ENCODE results near the gene CASK.

The CASK gene

DNA sequence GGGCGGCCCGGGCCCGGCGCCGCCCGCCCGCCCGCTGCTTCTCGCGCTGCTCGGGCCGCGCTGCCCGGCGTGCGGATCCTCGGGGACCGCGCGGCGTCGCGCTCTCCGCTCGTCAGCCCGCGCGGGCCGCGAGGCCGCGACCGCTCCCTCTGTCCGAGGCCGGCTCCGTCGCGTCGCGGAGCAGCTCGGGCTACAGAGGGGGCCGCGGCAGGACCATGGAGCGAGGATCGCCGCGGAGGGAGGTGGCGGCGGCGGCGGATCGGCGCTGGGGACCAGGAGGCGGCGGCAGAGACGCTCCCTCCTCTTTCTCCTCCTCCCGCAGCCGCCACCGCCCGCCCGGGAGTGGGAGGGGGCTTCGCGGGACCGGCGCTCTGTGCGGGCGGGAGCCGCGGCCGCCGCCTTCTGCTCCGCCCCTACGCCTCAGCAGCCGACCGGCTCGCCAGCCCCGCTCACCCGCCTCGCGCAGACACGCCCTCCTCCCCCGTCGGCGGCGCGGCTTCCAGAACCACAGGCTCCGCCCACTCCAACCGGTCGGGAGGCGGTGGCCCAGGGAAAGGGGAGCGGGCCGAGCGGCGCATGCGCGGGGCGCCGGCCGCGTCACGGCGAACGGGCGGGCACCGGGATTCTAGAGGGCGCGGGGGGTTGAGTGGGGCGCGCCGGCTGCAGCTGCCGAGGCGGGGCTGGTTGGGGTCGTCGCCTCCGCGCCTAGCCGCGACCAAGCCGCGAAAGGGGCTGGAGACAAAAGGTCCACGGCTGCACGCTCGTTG lies at the start of gene CASK:
Gene CASK (minus strand): TSS at position 344 of the 767 bp plus-strand sequence. CDS start 566 bp downstream, outside the sequence.
- FAIRE-seq: no peak

- FAIRE-seq: no peak
Observed at GRCh38 chrX:41971346-41971745, 48.0 kb upstream of the CASK start.

- no peak for FAIRE-seq
Observed at GRCh38 chrX:41970419-41970818, 47.1 kb upstream of the CASK start.

DNA sequence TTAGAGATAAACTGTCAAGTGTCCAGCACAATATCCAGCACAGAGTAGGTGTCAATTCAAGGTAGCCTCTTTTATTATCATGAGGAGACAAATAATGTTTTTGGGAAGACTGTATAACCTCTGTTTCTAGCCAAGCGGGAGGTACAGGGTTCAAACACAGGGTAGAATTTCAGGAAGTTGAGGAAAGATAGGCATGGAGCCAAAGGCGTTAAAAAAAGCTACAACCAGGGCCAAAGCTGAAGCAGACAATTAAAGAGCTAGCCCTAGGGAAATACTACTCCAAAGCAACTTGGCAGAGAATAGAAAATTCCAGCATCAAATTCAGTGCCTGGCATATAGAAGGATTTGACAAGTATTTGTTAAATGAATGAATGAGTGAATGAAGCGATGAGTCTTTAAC lies 40.0 kb upstream of the CASK start:
- FAIRE-seq: no peak

DNA sequence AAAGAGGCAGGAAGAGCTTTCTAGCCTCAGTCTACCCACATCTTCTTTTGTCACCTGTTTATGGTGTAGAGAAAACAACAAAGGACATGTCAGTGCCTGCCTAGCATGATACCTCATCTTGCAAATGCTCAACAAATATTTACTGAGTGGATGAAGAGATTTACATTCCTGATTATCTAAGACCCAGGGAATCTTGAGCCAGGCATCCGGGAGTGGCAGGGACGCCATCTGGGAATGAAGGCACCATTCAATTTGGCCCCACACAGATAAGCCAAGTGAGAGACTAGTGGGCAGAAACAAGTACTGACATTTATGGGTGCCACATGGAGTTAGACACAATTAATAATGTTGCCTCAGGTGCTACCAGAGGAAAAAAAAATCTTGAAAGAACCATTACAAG lies 36.8 kb upstream of the CASK start:
- no peak for FAIRE-seq

DNA sequence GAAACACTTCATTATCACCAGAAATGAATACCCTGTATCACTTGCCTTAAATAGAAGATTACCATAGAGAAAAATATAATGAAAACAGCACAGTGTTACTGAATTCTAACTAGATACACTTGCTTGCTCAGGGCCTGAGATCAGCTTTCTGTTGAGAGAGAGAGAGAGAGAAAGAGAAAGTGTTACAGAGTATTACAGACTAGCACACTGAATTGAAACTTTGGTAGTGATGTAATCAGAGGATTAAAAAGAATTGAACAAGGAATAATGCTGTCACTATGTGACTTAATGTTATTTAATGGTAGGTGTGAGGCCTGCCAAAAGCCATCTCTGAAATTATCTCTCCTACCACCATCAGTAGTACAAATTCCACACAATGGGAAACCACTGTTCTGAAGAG lies 35.5 kb upstream of the CASK start:
- no peak for FAIRE-seq

DNA sequence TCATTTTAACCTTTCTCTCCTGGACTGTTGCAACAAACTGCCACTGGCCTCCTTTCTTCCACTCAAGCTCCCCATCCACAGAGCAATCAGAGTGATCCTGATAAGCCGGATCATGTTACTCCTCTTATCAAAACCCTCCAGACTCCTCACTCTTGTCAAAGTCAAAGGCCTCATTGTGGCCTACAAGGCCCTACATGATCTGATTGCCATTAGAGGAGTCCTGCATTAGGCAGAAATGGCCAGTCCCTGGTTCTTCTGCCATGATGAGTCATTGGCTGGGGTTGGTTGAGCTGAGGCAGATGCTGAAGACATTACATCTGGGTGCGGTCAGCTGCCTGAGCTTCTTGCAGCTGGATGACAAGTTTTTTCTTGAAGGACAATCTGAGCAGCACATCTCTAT lies 32.7 kb upstream of the CASK start:
- FAIRE-seq: no peak

- no peak for FAIRE-seq
Observed at GRCh38 chrX:41952102-41952501, 28.7 kb upstream of the CASK start.

GRCh38 chrX:41946989-41947612 lies 23.7 kb upstream of the CASK start:
- no peak for FAIRE-seq

GRCh38 chrX:41946235-41946634 lies 22.9 kb upstream of the CASK start:
- no peak for FAIRE-seq

DNA sequence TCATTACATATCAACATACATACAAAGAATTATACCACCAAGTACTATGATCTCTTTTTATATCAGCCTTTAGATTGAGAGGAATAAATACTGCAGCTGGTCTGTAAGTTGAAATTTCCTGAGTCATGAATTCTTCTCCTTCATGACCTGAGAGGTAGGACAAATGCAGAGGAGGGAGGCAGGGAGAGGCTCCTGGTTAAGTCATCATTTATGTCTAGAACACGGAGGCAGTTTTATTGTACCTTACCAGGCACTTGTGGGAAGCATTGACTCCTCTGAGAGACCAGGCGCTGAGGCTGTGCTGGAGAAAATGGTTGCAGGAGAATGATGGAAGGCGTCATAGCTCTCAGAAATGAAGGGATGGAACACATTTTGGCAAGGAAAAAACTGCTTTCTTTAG lies 12.5 kb upstream of the CASK start:
- FAIRE-seq: no peak

GRCh38 chrX:41933546-41933945 lies 10.2 kb upstream of the CASK start:
- no peak for FAIRE-seq

GRCh38 chrX:41932885-41933284 lies 9.5 kb upstream of the CASK start:
- no peak for FAIRE-seq

DNA sequence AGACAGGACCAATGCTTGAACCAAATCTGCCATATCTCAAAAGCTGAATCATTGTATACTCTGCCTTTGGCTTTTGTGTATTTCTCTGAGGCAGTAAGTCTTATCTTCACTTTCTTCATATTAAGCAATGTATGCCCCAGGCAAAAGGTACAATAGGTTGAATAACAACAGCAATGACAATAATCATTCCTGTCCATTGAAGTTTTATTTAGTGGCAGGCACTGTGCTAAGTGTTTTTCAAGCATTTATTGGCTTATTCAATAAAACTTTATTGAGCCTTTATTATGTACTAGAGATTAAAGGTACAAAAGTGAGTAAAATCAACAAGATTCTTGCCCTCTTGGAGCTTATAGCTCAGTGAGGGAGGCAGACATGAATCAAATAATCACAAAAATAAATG lies 8.2 kb upstream of the CASK start:
- no peak for FAIRE-seq

DNA sequence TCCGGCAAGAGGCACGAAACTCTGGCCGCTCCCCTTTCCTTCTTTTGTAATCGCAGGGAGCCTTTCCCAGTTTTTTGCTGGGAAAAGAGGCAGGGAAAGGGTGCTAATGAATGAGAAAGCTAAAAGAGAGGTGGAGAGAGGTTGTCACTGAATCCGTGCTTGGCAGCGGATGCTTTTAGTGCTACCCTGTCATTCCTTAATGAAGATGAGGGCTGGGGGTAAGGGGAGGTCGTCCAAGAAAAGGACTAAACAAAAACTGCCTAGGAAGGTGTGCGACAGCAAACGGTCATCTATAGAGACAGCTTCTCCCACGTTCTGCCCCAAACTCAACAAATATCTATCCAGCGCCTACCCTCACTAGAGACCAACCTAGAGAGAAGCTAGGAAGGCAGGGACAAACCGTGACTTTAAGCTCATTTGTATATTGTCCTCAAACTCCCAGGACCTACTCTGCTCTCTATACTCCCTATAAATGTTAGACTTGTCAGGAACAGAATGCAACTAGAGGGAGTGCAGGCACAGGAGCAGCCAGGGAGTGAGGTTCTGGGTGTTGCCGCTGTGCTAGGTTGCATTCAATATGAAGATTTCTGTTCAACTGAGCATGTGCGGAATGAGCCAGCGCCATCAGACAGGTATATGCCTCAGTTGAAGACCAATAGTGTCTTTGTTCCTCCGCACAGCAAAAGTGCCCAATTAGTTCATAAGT lies 777 bp upstream of the CASK start:
- FAIRE-seq: no peak

DNA sequence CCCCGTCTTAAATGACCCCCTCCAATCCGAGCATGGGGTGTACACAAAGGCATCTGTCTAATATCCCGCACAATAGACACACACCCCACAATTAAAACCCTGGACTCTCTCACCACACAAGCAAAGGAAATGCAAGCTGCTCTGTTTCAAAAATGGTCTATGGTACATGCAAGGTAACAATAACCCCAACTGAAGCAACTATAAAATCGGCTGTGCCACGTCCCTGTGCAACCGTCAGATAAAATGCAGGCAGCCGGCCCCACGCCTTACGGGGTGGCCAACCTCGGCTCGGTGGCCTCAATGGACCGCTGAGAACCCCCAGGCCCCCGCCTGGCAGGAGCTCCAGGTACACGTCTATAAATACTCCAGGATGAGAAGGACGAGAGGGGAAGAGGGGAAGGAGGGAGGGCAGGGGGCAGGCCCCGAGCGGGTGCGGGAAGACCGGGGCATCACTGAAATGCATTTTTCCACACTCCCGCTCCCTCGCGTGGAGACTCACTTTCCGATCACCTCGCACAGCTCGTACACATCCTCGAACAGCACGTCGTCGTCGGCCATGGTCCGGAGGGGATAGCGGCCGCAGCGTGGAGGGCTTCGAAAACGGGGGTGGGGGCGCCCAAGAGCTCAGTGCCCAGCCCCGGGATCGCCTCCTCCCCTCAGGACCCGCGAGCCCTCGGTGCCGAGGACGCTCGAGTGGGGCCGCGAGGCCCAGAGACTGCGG lies 763 bp downstream of the CASK start:
- FAIRE-seq: no peak

GRCh38 chrX:41921492-41922430 lies 1.6 kb downstream of the CASK start:
- FAIRE-seq: no peak

- FAIRE-seq: no peak
Observed at GRCh38 chrX:41919870-41920269, 3.5 kb downstream of the CASK start.

DNA sequence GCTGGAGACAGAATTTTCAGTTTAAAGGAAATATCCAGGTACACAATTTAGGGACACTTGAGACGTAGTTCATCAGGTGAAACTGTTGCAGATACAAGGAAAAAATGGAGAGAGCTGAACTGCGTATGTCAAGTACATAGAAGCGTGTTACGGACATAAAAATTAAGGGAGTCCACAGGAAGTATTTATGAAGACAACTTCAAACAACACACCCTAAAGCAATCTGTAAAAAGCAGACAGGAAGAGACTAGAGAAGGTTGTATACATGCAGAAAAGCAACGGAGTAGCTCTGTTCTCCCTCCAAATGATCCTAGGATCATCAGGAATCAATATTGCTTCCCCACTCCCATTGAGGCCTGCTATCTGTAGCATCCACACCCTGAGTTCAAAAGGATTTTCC lies 5.8 kb downstream of the CASK start:
- FAIRE-seq: no peak

GRCh38 chrX:41913476-41913875 lies 9.9 kb downstream of the CASK start:
- no peak for FAIRE-seq

GRCh38 chrX:41912923-41913322 lies 10.4 kb downstream of the CASK start:
- FAIRE-seq: no peak

- no peak for FAIRE-seq
Observed at GRCh38 chrX:41909068-41909467, 14.3 kb downstream of the CASK start.

Data from TTC549 (cell line).